Measurements from ENCODE around the gene ANO7.

Gene ANO7, protein sequence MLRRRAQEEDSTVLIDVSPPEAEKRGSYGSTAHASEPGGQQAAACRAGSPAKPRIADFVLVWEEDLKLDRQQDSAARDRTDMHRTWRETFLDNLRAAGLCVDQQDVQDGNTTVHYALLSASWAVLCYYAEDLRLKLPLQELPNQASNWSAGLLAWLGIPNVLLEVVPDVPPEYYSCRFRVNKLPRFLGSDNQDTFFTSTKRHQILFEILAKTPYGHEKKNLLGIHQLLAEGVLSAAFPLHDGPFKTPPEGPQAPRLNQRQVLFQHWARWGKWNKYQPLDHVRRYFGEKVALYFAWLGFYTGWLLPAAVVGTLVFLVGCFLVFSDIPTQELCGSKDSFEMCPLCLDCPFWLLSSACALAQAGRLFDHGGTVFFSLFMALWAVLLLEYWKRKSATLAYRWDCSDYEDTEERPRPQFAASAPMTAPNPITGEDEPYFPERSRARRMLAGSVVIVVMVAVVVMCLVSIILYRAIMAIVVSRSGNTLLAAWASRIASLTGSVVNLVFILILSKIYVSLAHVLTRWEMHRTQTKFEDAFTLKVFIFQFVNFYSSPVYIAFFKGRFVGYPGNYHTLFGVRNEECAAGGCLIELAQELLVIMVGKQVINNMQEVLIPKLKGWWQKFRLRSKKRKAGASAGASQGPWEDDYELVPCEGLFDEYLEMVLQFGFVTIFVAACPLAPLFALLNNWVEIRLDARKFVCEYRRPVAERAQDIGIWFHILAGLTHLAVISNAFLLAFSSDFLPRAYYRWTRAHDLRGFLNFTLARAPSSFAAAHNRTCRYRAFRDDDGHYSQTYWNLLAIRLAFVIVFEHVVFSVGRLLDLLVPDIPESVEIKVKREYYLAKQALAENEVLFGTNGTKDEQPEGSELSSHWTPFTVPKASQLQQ

DNA sequence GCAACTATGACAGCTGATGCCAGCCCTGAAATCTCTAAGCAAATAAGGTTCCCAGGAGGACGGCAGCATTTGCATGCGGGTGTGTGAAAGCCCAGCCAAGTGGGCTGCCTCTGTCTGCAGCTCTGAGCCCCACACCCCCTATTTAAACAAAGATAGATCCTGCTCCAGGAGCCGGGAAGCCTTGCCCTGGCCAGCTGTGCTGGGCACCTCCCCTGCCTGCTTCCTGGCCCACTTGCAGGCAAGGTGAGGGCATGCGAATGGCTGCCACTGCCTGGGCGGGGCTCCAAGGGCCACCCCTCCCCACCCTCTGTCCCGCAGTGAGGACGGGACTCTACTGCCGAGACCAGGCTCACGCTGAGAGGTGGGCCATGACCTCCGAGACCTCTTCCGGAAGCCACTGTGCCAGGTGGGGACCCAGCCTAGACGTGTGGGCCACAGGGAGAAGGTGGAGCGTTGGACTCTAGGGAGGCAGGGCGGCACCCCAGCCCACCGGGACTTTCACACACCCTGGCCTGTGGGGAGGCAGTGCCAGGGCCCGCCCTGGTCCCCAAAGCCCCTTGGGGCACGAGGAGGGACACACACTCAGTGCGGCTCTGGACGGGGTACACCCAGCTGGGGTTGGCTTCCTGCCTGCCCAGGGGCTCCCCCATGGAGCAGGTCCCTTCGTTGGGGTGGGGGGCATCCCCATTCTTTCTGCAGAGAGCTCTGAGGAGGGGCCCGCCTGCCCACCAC is at the start of gene ANO7:
Gene ANO7 (plus strand): TSS at position 317 of the 732 bp plus-strand sequence. CDS start 1,387 bp downstream, outside the sequence.
- no peak for DNase-seq

DNA sequence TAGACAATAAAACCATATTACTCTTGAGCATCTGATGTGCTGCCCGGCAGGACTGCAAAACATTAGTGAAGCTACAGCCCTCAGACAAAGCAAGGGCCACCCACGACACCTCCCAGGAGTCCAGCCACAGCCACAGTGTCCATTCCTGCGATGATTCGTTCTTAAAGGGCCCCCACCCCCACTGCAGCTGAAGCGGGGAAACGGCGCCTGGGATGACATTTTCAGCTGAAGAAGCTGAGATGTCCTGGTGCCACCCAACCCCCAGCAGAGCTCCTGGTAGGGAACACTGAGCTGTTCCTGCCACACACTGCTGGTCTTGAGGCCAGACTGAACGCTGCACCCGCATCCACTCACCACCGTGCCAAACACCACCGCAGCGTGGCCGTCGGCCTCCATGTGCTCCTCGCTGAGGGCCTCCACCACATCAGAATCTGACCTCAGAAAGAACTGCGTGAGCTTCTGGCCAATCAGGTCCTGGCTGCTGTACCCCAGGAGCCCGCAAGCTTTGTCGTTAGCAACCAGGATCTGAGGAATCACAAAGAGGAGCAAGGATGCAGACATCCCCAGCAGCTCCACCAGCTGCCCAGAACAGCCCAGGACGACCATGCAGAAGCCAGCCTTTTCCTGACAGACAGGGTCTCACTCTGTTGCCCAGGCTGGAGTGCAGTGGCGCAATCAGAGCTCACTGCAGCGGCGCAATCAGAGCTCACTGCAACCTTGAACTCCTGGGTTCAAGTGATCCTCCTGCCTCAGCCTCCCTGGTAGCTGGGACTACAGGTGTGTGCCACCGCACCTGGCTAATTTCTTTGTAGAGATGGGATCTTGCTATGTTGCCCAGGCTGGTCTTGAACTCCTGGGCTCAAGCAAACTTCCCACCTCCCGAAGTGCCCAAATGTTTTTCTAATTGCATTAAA is 48.7 kb upstream of the ANO7 start:
- DNase-seq = no peak

DNA sequence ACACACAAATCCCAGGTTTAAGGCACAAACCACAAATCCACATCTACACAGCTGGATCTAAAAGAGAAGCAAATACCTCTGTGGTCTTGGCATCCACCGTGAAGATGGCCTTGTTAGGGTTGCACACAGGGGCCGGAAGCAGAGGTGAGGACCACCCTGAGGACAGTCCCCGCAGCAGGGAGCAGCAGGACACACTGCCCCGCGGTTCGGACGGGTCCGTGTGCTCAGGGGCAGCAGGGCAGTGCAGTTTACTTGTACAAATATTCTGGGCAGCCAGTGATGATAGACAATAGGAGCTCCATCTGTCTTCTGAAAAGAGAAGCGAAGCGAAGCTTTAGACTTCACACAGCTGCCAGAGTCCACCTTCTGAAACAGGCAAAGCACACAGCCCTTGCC is 48.0 kb upstream of the ANO7 start:
- no peak for DNase-seq

DNA sequence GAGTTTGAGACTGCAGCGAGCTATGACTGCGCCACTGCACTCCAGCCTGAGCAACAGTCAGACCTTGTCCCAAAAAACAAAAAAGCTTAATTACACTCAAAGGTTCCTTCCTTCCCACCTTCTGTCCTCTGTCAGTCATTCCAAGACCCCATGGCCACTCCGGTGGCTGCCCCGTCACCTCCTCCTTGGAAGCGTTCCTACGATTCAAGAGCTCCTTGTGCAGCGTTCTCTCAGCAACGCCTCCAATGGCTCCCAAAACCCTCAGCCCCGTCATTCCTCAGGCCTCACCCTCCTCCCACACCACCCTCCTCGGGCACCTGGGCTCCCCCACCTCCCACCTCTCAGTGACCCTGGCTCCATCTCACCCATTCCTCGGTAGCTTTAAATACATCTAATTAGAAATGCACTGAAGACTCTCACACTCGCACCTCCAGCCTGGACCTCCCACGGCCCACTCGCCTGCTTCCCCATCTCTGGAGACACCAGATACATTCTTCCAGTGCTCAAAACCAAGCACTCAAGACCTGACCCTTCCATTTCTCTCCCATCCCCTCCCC is 47.2 kb upstream of the ANO7 start:
- no peak for DNase-seq

DNA sequence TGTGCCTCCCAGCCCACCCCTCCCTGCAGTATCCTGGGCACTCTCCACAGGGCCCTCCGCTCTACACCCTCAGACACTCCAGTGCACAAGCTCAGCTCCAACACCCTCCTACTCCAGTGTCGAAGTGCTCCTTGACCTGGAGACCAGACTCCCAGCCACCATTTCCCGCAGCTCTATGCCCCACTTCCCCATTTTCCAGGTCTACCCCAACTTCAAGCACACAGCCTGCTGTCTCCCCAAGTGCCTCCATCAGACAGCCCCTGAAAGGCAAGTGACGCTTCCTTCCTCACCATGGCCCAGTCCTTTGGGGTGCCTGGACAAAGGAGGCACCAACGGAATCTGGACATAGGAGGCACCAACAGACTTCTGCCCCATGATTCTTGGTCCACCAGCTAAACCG is 46.4 kb upstream of the ANO7 start:
- no peak for DNase-seq

DNA sequence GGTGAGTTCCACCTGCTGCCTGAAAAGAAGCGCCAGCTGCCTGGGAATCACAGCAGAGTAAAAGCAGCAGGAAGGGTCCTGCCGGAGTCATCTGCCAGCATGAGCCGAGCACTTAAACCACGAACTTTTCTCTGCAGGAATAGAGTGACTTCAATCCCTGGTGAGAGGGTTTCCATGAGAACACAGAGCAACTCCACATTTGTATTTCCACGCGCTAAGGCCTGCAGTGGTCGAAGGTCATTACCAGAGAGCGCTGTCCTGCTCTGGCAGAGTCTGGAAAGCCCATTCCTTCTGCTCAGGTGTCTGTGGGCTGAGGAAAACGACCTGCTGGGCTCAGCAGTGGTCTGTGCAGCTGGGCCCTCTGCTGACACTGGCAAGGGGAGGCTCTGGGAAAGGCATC is 45.9 kb upstream of the ANO7 start:
- no peak for DNase-seq

DNA sequence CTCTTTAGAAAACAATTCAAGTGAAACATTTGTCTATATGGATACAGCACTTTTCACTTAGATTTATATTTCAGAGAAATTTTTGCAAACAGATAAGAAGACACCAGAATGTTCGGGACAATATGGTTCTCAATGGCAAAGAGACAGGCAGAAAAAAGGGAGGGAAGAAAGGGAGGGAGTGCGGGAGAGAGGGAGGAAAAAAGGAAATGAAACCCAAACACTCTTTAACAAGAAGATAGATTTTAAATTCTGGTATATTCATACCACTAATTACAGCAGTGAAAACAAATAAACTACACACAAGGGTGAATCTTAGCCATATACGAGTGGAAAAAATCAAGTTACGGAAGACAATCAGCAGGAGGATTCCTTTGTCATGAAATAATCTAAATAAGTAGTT is 42.2 kb upstream of the ANO7 start:
- no peak for DNase-seq

DNA sequence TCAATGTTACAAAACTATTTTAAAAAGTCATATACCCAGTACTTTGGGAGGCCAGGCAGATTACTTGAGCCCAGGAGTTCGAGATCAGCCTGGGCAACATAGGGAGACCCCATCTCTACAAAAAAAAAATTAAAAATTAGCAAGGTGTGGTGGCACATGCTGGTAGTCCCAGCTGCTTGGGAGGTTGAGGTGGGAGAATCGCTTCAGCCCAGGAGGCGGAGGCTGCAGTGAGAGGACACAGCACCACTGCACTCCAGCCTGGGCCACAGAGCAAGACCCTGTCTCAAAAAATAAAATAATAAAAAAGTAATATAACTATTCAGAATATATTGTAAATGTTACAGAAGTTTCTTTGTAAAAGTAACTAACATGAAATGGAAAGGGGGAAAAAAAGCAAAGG is 41.1 kb upstream of the ANO7 start:
- no peak for DNase-seq

DNA sequence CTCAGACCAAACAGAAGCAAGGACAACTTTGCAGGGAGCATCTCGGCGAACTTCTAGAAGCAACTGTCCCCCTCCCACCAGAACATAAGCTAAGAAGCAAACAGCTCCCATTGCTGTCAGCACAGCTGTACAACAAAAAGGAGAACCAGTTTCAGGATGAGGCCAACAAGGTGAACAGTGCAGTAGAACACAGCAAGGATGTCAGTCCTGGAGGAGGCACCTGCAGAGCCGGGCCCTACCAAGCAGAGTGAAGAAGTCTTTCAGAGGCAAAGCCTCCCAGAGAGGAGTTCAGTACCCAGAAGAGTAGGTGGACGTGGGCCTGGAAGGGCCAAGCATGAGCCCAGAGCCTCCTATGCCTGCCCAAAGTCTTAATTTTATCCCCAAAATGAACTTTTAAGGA is 40.2 kb upstream of the ANO7 start:
- no peak for DNase-seq

DNA sequence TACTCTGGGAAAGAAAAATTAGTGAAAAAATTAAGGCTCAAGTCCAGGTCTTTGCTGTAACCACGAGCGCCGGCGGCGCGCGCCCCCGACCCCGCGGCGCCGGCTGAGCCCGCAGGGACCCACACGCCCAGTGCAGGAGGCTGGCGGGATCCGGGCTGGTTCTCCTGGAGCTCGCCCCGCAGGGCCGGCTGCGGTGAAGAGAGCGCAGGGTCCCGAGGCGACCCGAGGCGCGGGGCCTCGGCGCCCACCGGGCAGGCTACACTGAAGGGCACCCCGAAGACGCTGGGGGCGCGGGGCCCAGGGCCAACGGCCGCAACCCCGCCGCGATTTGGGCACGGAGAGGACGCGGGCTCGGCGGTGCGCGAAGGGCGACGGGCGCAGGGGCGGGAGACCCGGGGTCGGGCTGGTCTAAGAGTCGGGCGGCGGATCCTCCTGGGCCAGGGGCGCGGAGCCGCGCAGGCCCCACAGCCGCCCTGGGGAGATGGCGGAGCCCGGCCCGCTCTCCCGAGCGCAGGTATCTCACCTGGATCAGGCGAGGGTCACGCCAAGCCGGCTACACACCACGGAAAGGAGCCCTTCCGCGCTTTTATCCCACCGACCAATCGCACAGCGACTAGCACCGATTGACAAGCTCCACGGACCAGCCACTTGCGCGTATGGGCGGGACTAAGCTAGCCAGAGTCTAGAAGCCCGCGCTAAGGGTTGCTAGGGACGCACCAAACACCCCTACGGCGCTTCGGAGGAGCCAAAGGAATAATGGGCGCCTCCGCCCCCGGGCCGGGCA is 39.4 kb upstream of the ANO7 start, which contains the start of gene PASK:
Gene PASK (minus strand): TSS at position 582 of the 784 bp plus-strand sequence. CDS start 6,440 bp downstream, outside the sequence.
- DNase-seq = peak; percentile 91 to 93

DNA sequence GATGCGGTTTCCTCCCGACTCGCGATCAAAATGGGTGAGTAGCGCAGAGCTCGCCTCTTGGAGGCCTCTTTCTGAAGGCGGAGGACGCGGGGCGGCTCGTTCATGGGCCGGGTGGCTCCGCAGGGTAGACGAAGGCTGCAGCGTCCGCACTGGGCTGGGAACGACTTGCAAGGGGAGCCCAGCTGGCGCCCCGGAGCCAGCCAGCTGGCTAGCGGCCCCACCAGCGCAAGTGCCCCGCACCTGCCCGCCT is 38.9 kb upstream of the ANO7 start:
- DNase-seq = no peak

DNA sequence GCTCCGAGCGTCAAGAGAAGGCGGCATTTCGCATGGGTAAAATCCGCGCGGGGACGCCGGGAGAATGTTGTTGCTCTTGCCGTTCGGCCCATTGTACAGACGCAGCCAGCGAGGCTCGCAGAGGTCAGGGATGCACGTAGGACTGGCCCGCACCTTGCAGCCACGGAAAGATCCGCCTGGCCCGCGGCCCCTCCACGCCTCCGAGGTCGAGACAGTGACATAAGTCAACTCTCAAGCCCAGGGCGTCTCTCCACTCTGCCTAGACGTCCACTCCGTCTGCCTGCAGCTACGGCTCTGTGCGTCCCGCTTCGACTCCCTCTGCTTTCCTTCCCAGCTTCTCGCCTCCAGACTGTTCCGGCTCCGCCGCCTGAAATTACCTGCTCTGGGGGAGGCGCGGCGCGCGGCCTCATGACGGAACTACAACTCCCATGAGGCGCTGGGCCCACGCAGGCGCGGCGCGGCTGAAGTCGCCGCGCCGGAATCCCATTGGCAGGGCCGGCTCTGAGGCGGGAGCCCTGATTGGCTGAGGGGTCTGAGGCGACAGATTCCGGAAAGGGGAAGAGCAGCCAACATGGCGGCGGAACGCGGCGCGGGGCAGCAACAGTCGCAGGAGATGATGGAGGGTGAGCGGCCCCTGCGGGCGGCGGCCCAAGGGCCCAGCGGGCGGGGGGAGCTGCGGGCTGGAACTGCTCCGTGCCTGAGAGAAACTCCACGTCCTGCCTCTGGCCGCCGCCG is 38.4 kb upstream of the ANO7 start, which contains the start of gene PPP1R7:
Gene PPP1R7 (plus strand): TSS at position 543 of the 735 bp plus-strand sequence. CDS start 29 bp downstream, at position 572.
- peak; percentile 92 to 96 for DNase-seq

DNA sequence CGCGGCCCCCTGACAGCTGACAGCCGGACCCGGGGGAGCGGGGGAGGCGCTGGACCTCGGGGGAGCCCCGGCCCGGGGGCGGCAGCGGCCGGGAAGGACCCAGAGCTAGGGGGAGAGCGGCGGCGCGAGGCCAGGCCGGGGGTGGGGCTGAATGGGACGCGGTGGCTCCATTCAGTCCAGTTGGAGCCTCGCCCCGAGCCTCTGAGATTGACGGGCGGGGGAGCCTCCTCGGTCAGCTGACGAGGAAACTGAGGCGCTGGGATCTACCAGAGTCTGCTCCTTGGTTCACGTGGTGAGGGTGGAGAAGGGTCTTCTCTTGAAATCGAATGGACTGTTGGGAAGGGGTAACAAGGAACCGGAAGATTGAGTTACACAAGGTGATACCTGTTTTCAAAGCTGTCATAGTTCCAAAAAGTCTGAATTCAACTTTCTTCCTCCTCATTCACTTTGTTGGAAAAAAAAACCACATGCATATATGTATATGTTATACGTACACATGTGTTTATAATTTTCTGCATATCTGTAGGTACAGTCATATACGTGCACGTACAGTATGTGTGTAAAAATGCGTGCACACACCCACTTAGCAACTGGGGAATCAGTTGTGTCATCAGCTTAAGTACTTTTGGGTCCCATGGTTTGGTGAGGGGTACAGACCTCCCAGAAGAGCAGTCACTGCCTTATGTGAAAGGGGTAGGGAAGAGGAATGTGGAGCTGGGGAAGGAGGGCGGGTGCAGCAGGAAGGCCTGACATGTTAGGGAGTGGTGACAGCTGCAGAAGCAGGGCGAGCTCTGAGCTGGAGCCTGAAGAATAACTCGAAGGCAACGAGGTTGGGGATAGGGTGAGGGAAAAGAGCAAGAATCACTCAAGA is 37.6 kb upstream of the ANO7 start:
- DNase-seq = no peak

DNA sequence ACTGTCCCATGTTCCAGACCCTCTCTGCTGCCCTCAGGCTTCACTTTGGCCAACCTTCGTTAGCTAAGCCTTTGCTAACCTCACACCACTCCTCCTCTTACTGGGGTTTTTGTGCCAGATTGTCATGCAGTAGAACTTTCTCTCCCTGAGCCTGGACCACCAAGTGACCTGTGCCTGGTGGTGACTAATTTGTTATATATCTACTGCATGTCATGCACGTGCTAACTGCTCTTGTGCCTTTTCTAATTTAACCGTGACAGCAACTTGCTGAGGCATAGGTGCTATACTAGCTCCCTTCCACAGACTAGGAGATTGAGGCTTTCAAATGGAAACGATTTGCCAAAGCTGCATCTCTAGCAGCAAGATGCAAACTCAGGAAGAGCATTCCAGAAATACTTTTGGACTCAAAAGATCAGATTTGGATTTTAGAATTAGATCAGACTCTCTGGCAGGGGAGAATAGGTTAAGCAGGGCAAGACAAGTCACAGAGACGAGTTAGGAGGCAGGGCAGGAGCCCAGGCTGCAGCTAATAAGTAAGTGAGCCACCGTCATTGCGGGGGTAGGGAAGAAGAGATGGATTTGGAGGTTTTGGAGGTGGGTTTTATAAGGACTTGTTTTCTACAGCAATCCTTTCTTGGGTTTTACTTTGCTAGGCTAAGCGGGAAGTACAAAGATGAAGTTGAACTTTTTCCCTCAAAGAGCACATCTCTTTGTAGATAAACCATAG is 36.4 kb upstream of the ANO7 start:
- no peak for DNase-seq

DNA sequence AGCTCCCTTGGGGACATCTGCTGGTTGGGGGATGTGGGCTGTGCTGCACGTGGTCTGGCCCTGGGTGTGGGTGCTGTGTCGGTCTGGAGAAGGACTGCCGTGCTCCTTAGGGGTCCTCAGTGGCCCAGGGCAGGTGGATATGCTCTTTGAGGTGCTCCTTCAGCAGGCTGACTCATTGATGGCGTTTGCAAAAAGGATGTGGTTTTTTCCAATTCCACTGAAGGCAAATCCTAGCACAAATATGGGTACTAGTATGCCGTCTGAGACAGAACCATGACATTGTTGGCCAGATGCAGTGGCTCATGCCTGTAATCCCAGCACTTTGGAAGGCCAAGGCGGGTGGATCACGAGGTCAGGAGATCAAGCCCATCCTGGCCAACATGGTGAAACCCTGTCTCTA is 34.9 kb upstream of the ANO7 start:
- no peak for DNase-seq

DNA sequence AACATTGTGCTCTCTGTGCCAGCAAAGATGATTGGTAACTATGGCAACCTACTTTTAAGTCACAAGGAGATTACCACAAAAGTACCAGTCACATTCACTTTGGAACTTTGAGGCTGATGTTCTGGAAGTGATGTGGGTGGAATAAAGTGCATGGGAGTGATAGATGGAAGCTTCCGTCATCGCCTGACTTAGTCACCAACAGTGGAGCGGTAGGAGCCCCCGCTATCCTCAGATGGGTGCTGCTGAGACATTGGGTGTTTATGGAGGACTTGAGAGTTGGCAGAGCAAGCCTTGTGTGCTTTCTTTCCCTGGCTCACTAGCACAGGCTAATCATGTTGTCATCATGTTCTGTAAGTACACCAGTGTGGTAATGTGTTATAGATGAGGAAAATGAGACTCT is 33.6 kb upstream of the ANO7 start:
- DNase-seq = no peak

DNA sequence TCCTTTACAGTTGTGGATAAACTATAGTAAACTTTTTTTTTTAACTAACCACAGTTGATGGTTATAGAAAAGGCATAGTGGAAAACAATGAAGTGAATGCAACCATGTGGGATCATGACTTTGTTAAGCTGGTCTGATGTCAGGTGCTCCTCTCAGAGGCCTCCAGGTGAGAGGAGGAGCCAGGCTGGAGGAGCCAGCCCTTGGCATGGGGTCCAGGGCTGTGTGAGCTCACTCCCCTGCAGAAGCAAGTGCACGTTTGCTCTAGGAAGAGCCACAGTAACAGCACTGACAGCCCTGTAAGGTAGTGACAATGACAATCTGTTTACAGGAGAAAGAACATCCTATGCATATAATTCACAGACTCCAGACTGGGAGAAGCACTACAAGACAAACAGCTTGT is 32.5 kb upstream of the ANO7 start:
- no peak for DNase-seq

DNA sequence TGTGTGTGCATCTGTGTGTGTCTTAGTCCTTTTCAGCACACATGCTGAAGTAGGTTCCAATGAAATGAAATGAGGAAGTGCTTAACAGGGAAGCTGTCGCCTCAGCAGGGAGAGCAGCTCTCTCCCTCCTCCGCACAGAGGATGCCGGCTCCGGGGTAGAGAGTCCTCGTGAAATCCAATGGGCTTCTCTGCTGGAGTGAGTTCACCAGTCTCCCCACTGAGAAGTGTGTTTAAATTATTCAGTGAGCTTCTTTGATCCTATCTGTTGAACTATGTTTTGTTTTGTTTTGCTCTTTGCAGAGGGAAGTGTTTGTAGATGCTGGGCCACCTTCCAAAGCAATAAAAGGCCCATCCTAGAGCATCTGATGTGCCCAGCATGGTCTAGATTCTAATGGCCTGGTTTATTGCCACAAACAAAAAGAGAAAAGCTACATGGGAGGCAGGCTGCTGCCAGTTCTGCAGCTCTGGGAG is 31.5 kb upstream of the ANO7 start:
- DNase-seq = no peak
